GM23338 (cell line): ENCODE measurements around the gene PFKP. TPM values are rescaled to one million over a fixed set of nuclear protein-coding genes. Genes with fewer than 3 reads are reported as not detected.

Experiments used
- ATAC-seq: fragments of 200-7000 bp; cut with Tn5 transposase; 3 replicates; pipeline ENCODE4 v1.9.1; 2020
- DNase-seq: peaks from one replicate; pipeline ENCODE4 v3.0.0-alpha.2; 2015; ENCODE audit warnings: low spot score
- H2AFZ ChIP-seq: fragments of 200-600 bp; sonication (generic); 2 replicates; pipeline ENCODE4 v1.8.0; 2016; ENCODE audit warnings: antibody characterized with exemption, mild to moderate bottlenecking, moderate library complexity
- H3F3A ChIP-seq: fragments of 200-600 bp; sonication (generic); replicated peaks from 2 replicates; pipeline ENCODE4 v1.8.0; 2017; ENCODE audit warnings: antibody characterized with exemption, mixed run types, low read depth
- H3K27ac ChIP-seq: fragments of 200-600 bp; sonication (generic); 2 replicates; pipeline ENCODE4 v1.6.1; 2016; ENCODE audit warnings: low read depth
- H3K27me3 ChIP-seq: fragments of 200-600 bp; sonication (generic); 2 replicates; pipeline ENCODE4 v1.8.0; 2016; ENCODE audit warnings: mild to moderate bottlenecking, mixed run types, moderate library complexity; ENCODE audit not compliant: insufficient read depth
- H3K36me3 ChIP-seq: fragments of 200-600 bp; sonication (generic); 2 replicates; pipeline ENCODE4 v1.8.0; 2016; ENCODE audit warnings: mild to moderate bottlenecking; ENCODE audit not compliant: insufficient read depth
- H3K4me1 ChIP-seq: fragments of 200-600 bp; sonication (generic); 2 replicates; pipeline ENCODE4 v1.8.0; 2016; ENCODE audit warnings: mild to moderate bottlenecking, moderate library complexity; ENCODE audit not compliant: insufficient read depth
- H3K4me2 ChIP-seq: fragments of 200-600 bp; sonication (generic); 2 replicates; pipeline ENCODE4 v1.7.1; 2017; ENCODE audit warnings: mixed run types
- H3K4me3 ChIP-seq: fragments of 200-600 bp; sonication (generic); 2 replicates; pipeline ENCODE4 v1.6.1; 2016; ENCODE audit warnings: mixed run types
- H3K79me2 ChIP-seq: fragments of 200-600 bp; sonication (generic); replicated peaks from 2 replicates; pipeline ENCODE4 v1.8.0; 2017; ENCODE audit warnings: mild to moderate bottlenecking; ENCODE audit not compliant: insufficient read depth
- H3K9me2 ChIP-seq: fragments of 200-600 bp; sonication (generic); 2 replicates; pipeline ENCODE4 v1.8.0; 2017; ENCODE audit not compliant: insufficient read depth
- H4K20me1 ChIP-seq: fragments of 200-600 bp; sonication (generic); replicated peaks from 2 replicates; pipeline ENCODE4 v1.8.0; 2017; ENCODE audit warnings: mild to moderate bottlenecking; ENCODE audit not compliant: insufficient read depth
- H3K27ac Mint-ChIP-seq: 2 replicates; pipeline ENCODE4 v1.8.0; 2020; ENCODE audit warnings: inconsistent platforms, mild to moderate bottlenecking, moderate library complexity, mixed read lengths
- H3K27me3 Mint-ChIP-seq: 3 replicates; pipeline ENCODE4 v1.8.0; 2022; ENCODE audit warnings: low read depth, mild to moderate bottlenecking, moderate library complexity, mixed read lengths, inconsistent platforms; ENCODE audit not compliant: insufficient read depth, poor library complexity
- H3K36me3 Mint-ChIP-seq: 3 replicates; pipeline ENCODE4 v1.8.0; 2021; ENCODE audit warnings: low read depth, mild to moderate bottlenecking, inconsistent platforms, moderate library complexity, mixed read lengths
- H3K4me1 Mint-ChIP-seq: 3 replicates; pipeline ENCODE4 v1.8.0; 2020; ENCODE audit warnings: mild to moderate bottlenecking, inconsistent platforms, mixed read lengths
- H3K4me3 Mint-ChIP-seq: 3 replicates; pipeline ENCODE4 v1.8.0; 2021; ENCODE audit warnings: moderate library complexity, mild to moderate bottlenecking, inconsistent platforms, mixed read lengths
- H3K9me3 Mint-ChIP-seq: 3 replicates; pipeline ENCODE4 v1.8.0; 2020; ENCODE audit warnings: moderate library complexity, mild to moderate bottlenecking, inconsistent platforms, mixed read lengths
- CREB1 ChIP-seq: fragments of 250-450 bp; sonication (Bioruptor Pico); IDR thresholded peaks from 2 replicates; pipeline ENCODE4 v1.5.0; 2020; ENCODE audit warnings: low read depth, mild to moderate bottlenecking, moderate library complexity
- EZH2 ChIP-seq: fragments of 200-600 bp; sonication (generic); IDR thresholded peaks from one replicate; pipeline ENCODE4 v1.8.0; 2017; ENCODE audit warnings: antibody characterized with exemption, mild to moderate bottlenecking, low read depth; ENCODE audit not compliant: unreplicated experiment
- EZH2phosphoT487 ChIP-seq: fragments of 200-600 bp; sonication (generic); IDR thresholded peaks from one replicate; pipeline ENCODE4 v1.8.1; 2018; ENCODE audit warnings: antibody characterized with exemption; ENCODE audit not compliant: unreplicated experiment
- JUNB ChIP-seq: IDR thresholded peaks from one replicate; pipeline ENCODE4 v1.6.1; 2016; ENCODE audit warnings: antibody characterized with exemption; ENCODE audit not compliant: unreplicated experiment
- POLR2AphosphoS5 ChIP-seq: IDR thresholded peaks from 2 replicates; pipeline ENCODE4 v1.6.1; 2016; ENCODE audit warnings: antibody characterized with exemption, low read depth
- ZNF331 ChIP-seq: fragments of 250-450 bp; sonication (Bioruptor Pico); IDR thresholded peaks from 2 replicates; pipeline ENCODE4 v1.5.0; 2020; ENCODE audit warnings: low read depth, mild to moderate bottlenecking, moderate library complexity
- polyA plus RNA-seq: library from polyadenylated mRNA; unstranded; fragments of >200 nt; fragmentation: Nextera tagmentation; extraction: Ambion mirVana; gene quantifications from 2 replicates; pipeline ENCODE4 v1.2.1, GENCODE V29; 2016
- total RNA-seq: library from RNA; depleted of rRNA; stranded (reverse); fragments of >200 nt; shearing (Covaris generic); gene quantifications from 2 replicates; pipeline ENCODE4 v1.2.3, GENCODE V29; 2014
- TF ChIP-seq, protein P1 (sequence below): IDR thresholded peaks from 2 replicates; pipeline ENCODE4 v1.6.1; 2016; ENCODE audit warnings: antibody characterized with exemption
- TF ChIP-seq, protein P2 (sequence below), 2 experiments: fragments of 200-600 bp in 1 of 2; sonication (generic) in 1 of 2; conservative IDR thresholded peaks; 2 replicates each; pipeline versions ENCODE4 v1.5.1 to v1.6.1; 2016 to 2017; ENCODE audit warnings: antibody characterized with exemption in 2 of 2, low read depth in 2 of 2, mild to moderate bottlenecking in 2 of 2, moderate library complexity in 1 of 2
- TF ChIP-seq, protein P3 (sequence below): IDR thresholded peaks from one replicate; pipeline ENCODE4 v1.6.1; 2018; ENCODE audit warnings: antibody characterized with exemption; ENCODE audit not compliant: unreplicated experiment

The PFKP gene
- total and polyA plus RNA-seq, 2 experiments from 2014 or later, result 56.3 to 120 TPM

DNA sequence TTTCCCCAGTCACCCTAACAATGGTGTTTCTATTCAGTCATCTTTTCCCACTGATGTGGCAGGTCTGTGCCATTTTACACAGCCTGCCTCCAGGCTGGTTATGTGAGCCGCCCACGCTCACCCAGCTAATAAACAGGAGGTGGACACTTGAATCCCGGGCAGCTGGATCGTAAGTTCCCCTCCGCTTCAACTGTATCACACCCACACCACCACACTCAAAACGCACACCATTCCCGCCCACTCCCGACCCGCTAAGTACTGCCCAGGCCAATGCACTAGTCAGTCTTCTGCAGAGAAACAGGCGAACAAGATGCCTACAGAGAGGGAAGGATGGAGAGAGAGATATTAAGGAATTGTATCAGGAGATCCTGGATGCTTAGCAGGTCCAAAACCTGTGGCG lies 38.9 kb upstream of the PFKP start (continued):
- TF ChIP-seq, protein P1, sequence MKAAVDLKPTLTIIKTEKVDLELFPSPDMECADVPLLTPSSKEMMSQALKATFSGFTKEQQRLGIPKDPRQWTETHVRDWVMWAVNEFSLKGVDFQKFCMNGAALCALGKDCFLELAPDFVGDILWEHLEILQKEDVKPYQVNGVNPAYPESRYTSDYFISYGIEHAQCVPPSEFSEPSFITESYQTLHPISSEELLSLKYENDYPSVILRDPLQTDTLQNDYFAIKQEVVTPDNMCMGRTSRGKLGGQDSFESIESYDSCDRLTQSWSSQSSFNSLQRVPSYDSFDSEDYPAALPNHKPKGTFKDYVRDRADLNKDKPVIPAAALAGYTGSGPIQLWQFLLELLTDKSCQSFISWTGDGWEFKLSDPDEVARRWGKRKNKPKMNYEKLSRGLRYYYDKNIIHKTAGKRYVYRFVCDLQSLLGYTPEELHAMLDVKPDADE, result no peak
- TF ChIP-seq CREB1 (CRISPR knock-in tag) (no peak), ZNF331 (CRISPR knock-in tag) (no peak), JUNB (no peak)

DNA sequence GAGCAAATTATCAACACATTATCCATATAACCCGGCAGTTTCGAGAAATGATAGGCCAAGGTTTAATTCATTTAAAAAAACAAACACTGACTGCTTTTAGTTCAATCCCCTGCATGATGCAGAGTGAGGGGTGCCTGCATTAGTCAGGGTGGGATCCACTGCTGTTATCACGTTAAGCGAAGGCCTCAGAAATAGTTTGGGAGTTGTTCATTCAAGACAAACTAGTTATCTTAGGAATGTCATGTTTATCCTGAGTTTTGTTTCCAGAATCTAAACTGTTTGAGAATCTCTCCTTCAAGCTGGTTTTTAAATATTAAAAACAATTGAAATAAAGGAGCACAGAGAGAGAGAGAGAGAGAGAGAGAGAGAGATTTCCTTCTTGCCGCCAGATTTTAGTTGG lies 36.6 kb upstream of the PFKP start:
- H3K4me1 ChIP-seq, result no peaks in the 10 kb centered on the region
- no peak for ATAC-seq
- H3K36me3 ChIP-seq, result no peaks in the 10 kb centered on the region
- DNase-seq, result no peak
- peaks cover 2% of the 10 kb centered on the region for H3K27me3 Mint-ChIP-seq
- H3K27me3 ChIP-seq, result no peaks in the 10 kb centered on the region
- no peaks in the 10 kb centered on the region for H3F3A ChIP-seq
- H3K9me2 ChIP-seq, result 0 out of 2 replicates have a peak, but pooled peaks cover 7% of the 10 kb centered on the region
- H3K4me1 Mint-ChIP-seq, result no peaks in the 10 kb centered on the region
- H3K36me3 Mint-ChIP-seq, result no peaks in the 10 kb centered on the region
- no peak overlapping the region for H3K4me3 Mint-ChIP-seq
- no peak overlapping the region for H2AFZ ChIP-seq
- TF ChIP-seq EZH2, result no peak
- no peaks in the 10 kb centered on the region for H3K79me2 ChIP-seq
- no peak overlapping the region for H3K27ac Mint-ChIP-seq
- no peaks in the 10 kb centered on the region for H3K9me3 Mint-ChIP-seq
- H3K4me3 ChIP-seq, result no peak overlapping the region
- no peak overlapping the region for H3K27ac ChIP-seq
- no peak overlapping the region for H3K4me2 ChIP-seq
- no peaks in the 10 kb centered on the region for H4K20me1 ChIP-seq

DNA sequence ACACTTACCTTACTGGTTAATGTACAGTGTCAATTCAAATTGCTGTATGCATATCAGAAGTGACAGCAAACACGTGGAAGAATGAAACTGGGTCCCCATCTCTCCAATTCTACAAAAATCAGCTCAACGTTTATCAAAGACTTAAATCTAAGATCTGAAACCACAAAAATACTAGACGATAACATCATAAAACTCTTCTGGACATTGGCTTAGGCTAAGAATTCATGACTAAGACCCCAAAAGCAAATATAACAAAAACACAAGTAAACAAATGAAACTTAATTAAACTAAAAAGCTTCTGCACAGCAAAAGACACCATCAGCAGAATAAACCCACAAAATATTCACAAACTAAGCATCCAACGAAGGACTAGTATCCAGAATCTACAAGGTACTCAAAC lies 35.9 kb upstream of the PFKP start:
- DNase-seq (no peak), ATAC-seq (no peak)
- H3K36me3 ChIP-seq, result no peaks in the 10 kb centered on the region
- peaks cover 2% of the 10 kb centered on the region for H3K27me3 Mint-ChIP-seq
- H4K20me1 ChIP-seq, result no peaks in the 10 kb centered on the region
- H3K4me3 ChIP-seq, result no peak overlapping the region
- H2AFZ ChIP-seq, result no peak overlapping the region
- H3K9me2 ChIP-seq, result 0 out of 2 replicates have a peak, but pooled peaks cover 7% of the 10 kb centered on the region
- no peaks in the 10 kb centered on the region for H3K27me3 ChIP-seq
- no peaks in the 10 kb centered on the region for H3K36me3 Mint-ChIP-seq
- H3K4me2 ChIP-seq, result no peak overlapping the region
- H3K79me2 ChIP-seq, result no peaks in the 10 kb centered on the region
- no peaks in the 10 kb centered on the region for H3K9me3 Mint-ChIP-seq
- H3K27ac ChIP-seq, result no peak overlapping the region
- no peaks in the 10 kb centered on the region for H3K4me1 Mint-ChIP-seq
- no peak overlapping the region for H3K27ac Mint-ChIP-seq
- no peaks in the 10 kb centered on the region for H3F3A ChIP-seq
- H3K4me3 Mint-ChIP-seq, result no peak overlapping the region
- H3K4me1 ChIP-seq, result no peaks in the 10 kb centered on the region
- TF ChIP-seq EZH2phosphoT487 (no peak), POLR2AphosphoS5 (no peak), CREB1 (CRISPR knock-in tag) (no peak)
- TF ChIP-seq, protein P2, sequence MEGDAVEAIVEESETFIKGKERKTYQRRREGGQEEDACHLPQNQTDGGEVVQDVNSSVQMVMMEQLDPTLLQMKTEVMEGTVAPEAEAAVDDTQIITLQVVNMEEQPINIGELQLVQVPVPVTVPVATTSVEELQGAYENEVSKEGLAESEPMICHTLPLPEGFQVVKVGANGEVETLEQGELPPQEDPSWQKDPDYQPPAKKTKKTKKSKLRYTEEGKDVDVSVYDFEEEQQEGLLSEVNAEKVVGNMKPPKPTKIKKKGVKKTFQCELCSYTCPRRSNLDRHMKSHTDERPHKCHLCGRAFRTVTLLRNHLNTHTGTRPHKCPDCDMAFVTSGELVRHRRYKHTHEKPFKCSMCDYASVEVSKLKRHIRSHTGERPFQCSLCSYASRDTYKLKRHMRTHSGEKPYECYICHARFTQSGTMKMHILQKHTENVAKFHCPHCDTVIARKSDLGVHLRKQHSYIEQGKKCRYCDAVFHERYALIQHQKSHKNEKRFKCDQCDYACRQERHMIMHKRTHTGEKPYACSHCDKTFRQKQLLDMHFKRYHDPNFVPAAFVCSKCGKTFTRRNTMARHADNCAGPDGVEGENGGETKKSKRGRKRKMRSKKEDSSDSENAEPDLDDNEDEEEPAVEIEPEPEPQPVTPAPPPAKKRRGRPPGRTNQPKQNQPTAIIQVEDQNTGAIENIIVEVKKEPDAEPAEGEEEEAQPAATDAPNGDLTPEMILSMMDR (conservative IDR thresholded peaks at IDR 0.05; ENCODE audit: low read depth in 2 of 2), result no peak
- TF ChIP-seq, protein P3, sequence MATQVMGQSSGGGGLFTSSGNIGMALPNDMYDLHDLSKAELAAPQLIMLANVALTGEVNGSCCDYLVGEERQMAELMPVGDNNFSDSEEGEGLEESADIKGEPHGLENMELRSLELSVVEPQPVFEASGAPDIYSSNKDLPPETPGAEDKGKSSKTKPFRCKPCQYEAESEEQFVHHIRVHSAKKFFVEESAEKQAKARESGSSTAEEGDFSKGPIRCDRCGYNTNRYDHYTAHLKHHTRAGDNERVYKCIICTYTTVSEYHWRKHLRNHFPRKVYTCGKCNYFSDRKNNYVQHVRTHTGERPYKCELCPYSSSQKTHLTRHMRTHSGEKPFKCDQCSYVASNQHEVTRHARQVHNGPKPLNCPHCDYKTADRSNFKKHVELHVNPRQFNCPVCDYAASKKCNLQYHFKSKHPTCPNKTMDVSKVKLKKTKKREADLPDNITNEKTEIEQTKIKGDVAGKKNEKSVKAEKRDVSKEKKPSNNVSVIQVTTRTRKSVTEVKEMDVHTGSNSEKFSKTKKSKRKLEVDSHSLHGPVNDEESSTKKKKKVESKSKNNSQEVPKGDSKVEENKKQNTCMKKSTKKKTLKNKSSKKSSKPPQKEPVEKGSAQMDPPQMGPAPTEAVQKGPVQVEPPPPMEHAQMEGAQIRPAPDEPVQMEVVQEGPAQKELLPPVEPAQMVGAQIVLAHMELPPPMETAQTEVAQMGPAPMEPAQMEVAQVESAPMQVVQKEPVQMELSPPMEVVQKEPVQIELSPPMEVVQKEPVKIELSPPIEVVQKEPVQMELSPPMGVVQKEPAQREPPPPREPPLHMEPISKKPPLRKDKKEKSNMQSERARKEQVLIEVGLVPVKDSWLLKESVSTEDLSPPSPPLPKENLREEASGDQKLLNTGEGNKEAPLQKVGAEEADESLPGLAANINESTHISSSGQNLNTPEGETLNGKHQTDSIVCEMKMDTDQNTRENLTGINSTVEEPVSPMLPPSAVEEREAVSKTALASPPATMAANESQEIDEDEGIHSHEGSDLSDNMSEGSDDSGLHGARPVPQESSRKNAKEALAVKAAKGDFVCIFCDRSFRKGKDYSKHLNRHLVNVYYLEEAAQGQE, result no peak
- TF ChIP-seq, protein P1, result no peak
